NCI-H510A treated with DMSO at 0.1 percent for 48 hours (cell line): ENCODE measurements around the gene ARF1.

ENCODE experiments used
- DNase-seq: peaks from one replicate; lab custom pipeline; 2025; lab: John Stamatoyannopoulos, UW

Gene ARF1

DNA sequence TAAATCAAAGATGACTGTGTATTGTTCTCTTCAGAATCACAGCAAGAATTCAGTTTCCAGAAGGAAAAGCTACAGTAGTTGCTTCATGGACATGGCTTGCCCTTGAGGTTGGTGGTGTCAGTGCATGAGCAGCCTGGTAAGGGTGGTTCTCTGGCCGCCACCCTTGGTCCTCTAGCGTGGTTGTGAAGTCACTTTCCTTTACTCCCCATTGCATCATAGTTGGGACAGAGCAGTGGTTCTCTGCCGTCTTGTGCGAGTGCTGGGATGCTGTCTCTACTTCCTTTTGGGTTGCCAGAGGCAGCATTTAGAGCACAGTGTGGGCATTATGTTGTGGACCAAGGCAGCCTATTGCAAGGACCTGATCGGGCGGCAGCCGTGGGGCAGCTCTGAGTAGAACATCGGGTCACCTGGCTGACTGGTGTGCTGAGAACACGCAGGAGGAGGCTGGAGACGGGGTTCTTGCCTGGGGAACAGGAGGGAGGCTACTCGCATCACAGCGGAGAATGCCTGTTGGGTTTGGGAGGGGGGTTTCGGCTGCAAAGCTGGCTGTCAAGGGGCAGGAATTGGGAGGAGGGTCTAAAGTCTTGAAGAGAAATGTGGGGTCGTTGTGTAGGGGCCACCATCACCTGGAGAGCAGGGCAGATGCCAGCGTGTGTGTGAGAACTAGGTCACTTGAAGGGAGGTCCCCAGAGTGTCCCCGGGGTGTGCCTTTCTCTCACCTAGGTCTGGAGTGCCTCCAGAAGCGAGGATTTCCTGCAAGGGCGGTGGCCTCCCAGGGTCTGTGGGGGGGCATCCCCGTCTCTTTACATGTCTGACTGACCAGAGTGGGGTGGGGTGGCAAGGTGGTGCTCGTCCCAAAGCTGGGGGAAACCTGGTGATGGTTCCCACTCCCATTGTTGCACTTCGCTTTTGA lies 6.3 kb downstream of the ARF1 start:
- no peak for DNase-seq

DNA sequence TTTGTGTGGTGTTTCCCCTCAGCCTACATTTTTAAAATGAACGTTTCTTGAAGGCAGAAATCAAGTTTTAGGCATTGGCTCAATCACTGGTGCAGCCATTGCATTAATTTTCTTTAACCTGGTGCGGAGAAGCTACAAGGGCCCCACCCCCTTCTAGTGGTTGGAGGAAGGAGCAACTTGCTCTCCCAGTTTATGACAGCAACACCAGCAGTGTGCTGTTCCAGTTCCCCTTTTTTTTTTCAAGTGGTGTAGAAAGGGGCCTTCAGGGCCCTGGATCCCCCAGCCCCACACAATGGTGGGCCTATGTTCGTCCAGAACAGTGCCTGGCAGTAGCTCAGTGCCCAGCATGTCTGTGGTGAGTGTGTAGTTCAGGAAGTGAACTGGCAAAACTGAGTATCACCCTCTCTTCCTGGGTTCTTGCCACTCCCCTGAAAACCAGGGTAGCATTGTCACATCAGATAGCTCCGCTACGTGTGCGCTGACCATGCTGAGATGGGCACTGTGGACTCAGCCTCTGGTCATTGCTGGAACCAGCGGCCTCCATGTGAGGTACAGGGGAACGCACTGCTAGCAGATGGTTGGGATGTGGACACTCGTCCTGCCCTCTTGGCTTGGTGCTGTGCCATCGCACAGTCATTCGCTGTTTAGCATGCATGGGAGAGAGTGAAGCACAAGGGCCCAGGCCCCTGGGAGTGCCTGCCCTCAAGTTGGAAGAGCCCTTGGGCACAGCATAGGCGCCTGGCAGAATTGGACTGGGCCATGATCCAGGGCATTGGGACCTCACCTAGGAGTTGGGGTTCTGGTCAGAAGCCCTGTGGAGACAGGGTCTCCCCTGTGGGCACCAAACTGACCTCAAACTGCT lies 7.2 kb downstream of the ARF1 start:
- no peak for DNase-seq

DNA sequence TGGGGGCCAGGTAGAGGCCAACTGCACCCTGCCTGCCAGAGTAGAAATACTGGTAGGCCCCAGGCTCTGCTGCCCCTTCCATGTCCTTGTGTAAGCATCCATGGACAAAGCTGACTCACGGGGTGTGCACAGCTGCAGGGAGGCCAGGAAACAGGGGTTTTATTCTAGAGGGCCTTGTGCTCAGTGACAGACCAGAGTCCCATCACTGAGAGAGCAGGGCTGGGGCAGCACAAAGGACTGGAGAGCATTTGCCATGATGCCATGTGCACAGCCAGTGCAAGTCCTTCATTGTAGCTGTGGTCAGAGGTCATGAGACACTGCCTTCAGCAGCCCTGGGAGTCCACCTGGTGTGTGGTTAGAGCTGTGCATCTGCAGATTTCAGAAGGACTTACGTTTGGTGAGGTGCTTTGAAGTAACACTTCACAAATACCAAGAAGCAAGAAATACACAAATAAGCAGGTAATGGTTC lies 8.1 kb downstream of the ARF1 start:
- no peak for DNase-seq

DNA sequence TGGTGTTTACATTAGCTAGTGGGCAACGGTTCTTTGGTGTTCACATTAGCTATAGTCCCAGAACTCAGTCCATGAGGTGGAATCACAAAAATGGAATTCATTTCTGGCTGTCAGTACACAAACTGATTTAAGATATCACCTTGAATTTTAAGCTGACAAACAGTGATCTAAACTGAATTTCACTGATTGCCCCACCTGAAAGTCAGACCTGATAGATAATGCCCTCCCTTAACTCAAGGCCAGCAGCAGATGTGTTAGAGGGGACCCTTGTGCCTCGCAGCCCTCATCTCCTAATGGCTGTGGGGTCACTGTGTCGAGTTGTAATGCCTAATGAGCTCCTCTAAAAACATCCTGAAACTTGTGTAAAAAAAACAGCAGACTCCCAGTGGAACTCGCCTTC lies 8.6 kb downstream of the ARF1 start:
- no peak for DNase-seq

DNA sequence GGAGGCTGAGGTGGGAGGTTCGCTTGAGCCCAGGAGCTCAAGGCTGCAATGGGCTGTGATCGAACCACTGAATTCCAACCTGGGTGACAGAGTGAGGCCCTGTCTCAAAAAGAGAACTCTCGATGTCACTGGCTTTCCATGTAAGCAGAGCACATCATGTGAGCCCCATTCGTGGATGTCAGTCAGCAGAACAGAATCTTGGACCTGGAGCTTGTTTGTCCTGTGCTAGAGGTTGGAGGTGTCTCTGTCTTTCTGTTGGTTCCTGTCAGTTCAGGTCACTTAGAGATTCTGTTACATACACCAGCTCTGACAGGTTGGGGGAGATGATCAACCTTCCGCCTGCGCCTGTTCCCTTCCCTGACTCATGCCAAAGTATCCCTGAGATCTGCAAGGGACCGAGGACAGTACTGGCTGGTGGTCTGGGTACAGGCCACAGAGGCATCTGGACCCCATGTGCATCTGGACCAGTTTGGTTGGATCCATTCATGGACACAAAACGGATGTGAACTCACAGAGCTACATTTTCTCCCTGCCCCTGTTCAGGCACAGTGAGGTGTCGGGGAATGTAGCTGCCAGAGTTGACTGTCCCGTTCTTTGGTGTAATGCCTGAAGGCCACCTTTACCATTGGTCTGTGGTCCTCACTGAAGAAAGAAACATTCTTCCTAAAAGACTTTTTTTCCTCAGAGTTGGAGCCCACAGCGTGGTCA lies 10.0 kb downstream of the ARF1 start:
- DNase-seq: no peak

DNA sequence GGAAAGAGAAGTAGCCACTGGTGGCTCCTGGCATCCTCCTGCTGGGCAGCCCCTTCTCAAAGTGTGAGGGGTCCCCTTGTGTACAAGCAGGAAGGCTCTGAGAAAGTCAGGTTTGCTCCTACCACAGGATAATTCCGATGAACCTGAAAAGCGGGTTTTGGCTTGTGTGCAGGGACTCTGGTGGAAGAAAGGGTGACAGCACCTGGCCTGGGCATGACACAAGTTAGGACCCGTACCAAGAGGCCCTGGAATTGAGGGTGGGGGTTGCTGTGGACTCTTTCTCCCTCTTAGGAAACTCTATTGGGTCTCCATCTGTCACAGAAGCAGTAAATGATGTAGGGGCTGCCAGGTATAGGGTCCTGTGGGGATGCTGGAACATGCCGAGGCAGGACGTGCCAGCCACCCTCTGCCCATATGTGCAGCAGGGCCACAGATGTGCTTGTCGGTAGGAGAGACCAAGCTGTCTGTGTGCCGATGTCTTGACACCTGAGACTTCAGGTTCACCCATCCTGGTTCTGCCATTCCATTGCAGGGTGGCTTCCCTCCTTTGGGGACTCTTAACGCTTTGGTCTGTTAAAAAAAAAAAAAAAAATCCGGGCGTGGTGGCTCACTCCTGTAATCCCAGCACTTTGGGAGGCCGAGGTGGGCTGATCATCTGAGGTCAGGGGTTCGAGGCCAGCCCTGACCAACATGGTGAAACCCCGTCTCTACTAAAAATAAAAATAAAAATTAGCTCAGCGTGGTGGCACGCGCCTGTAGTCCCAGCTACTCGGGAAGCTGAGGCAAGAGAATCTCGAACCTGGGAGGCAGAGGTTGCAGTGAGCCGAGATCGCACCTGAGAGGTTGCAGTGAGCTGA lies 10.8 kb downstream of the ARF1 start:
- no peak for DNase-seq

DNA sequence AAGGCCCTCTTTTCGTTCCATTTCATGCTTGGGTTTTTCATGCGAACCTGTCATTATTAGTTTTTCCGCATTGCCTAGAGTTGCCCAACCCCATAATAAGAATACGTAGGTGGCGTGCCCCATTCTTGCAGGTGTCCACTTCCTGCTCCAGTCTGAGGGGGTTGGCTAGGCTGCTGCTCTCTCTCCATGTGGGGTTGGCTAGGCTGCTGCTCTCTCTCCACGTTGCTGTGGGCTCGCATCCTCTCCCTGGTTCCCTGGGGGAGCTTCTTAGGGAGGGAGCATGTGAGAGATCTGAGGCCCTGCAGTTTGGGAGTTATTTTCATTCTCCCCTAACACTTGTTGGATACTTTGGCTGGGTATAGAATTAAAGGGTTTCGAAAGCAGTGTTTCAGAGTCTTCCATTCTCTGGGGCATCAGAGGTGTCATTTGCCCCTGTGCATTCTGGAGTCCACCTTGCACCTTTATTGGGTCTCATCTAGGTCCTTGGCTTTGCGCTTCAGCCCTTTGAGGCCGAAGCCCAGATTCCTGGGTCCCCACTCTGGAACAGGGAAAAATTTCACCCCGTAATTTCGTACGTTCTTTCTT lies 12.0 kb downstream of the ARF1 start:
- no peak for DNase-seq

DNA sequence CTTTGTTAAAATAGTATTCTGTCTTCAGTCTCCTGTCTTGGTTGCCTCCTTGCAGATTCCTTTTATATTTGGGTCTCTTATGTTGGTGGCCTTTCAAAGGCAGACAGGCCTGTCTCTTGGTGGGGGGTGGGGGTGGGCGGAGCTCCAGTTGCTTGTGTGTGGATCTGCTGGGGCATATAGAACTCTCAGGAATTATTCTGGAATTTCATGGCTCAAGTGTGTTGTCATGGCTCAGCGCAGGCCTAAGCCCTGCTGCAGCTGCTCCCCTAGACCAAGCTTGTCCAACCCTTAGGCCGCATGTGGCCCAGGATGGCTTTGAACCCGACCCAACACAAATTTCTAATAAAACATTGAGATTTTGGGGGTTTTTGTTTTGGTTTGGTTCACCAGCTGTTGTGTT lies 12.7 kb downstream of the ARF1 start:
- no peak for DNase-seq

DNA sequence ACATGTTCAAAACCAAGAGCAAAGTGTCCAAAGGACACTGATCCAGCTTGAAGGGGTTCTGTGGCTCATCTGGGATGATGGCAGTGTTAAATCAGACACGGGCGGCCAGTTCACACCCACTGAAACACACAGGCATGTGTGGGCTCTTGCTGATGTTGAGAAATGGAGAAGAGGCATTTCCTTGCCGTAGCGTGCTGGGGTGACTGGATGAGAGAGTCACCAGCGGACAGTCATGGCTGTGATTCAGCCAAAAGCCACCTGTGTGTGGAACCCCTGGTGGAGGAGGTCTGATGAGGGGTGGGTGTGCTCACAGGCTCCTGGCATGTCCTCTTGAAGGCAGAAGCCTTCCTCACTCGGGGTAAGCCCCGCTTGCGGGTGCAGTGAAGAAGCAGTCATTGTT lies 13.4 kb downstream of the ARF1 start:
- no peak for DNase-seq

DNA sequence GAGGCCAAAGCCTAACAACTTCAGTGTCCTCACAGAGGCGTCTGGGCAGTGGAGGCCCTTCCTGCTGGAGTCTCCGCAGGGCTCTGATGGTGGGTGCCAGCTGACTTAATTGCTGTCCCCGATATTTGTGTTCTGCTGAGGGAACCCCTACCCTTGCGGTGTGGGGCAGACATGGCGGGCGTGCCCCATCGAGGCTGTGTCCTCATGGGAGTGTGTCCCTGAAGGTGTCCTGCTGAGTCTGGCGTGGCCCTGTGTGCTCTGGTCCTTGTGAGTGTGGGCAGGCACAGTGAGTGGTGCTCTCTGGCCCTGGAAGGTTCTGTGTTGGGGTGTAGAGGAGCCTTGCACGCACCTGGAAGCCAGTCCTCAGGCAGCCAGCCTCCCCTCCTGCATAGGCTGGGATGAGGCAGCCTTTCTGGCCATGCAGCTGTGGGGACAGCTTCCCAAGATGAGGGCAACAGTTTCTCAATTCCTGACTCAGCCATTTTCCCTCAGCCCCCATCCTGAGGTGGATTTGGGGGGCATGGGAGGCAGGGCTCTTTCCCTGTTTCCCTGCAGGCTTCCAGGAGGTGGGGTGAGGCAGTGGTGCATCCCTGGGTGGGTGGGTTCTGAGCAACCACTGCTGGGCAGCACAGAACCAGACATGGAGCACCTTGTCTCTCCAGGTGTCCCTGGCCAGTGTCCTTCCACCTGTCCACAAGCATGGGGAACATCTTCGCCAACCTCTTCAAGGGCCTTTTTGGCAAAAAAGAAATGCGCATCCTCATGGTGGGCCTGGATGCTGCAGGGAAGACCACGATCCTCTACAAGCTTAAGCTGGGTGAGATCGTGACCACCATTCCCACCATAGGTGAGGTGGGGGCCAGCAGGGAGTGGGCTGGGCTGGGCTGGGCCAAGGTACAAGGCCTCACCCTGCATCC lies 14.2 kb downstream of the ARF1 start:
- DNase-seq: no peak

DNA sequence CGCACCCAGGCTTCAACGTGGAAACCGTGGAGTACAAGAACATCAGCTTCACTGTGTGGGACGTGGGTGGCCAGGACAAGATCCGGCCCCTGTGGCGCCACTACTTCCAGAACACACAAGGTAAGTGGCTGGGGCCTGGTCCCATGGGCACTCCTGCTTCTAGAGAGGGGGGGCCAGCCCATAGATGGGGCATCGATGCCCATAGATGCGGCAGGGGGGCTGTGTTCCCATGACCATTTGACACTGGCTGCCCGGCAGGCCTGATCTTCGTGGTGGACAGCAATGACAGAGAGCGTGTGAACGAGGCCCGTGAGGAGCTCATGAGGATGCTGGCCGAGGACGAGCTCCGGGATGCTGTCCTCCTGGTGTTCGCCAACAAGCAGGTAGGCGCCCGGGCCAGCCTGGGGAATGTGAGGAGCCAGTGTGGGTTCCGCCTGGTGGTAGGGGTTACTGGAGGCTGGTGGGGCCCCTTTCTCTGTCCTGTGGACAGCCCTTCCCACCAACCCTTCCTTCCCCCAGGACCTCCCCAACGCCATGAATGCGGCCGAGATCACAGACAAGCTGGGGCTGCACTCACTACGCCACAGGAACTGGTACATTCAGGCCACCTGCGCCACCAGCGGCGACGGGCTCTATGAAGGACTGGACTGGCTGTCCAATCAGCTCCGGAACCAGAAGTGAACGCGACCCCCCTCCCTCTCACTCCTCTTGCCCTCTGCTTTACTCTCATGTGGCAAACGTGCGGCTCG lies 15.0 kb downstream of the ARF1 start:
- no peak for DNase-seq

DNA sequence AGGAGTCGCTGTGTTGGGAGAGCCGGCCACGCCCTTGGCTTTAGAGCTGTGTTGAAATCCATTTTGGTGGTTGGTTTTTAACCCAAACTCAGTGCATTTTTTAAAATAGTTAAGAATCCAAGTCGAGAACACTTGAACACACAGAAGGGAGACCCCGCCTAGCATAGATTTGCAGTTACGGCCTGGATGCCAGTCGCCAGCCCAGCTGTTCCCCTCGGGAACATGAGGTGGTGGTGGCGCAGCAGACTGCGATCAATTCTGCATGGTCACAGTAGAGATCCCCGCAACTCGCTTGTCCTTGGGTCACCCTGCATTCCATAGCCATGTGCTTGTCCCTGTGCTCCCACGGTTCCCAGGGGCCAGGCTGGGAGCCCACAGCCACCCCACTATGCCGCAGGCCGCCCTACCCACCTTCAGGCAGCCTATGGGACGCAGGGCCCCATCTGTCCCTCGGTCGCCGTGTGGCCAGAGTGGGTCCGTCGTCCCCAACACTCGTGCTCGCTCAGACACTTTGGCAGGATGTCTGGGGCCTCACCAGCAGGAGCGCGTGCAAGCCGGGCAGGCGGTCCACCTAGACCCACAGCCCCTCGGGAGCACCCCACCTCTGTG lies 15.9 kb downstream of the ARF1 start:
- DNase-seq: no peak

DNA sequence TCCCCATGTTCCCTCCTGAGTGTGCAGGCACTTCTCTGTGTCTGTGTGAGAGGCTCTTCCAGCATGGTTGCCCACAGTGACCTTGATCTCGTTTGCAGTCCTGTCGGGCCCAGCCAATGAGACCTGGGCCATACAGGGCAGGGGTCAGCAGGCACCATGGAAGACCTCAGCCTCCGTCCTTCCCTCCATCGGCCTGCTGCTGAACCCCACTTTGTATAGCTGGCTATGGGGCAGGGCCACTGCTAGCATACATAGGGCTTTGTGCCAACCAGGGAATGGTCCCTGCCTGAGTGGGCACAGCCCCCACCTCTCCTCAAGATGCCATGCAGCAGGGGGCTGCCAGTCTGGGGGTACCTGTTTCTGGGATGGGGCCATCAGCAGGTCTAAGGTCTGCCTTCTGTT lies 16.8 kb downstream of the ARF1 start:
- no peak for DNase-seq

DNA sequence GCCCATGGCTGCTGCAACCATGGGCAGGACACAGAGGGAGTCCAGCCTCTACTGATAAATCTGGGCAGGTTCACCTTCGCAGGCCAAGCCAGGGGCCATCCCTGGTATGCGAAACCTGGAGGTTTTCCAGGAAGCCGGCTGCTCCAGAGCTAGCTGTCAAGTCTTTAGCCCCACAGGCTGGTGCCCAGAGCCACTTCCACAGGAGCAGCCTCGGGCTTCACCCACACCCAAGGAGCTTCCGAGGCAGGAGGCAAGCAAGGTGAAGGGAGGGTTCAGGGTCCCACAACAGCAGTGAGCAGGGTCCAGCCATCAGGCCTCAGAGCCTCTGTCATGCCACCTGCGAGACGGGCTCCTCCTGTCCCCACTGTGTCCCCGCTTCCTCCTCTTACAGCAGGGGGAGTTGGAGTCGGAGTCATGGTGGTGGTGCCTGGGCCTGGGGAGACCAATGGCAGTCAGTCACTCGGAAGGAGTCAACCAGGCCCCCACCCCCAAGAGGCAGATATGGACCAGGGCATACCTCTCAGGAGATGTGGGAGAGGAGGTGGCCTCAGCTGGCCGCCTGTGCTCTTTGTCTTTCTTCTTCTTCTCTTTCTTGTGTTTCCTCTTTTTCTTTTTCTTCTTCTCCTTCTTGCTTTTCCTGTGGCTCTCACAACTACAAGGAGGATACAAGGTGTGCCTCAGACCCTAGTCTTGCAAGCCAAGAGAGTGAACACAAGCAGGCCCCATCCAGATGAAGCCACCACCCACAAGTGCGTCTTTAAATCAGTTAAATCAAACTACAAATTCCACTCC lies 18.5 kb downstream of the ARF1 start:
- no peak for DNase-seq

DNA sequence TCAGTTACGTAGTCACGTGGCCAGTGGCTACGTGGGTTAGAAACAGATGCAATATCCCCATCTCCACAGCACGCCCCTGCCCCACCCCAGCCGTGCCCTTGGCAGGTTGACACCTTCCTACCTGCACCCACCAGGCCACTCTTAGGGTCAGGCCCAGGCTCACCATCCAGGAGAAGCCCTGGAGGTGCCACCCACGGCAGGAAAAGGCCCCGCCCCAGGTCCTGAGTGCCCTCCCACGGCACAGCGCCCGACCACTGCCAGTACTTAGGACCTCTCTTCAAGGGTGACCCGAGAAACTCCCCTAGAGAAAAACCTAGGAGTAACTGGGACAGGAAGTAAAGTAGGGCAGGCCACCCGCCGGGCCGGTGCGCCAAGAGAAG lies 19.1 kb downstream of the ARF1 start:
- DNase-seq: no peak

DNA sequence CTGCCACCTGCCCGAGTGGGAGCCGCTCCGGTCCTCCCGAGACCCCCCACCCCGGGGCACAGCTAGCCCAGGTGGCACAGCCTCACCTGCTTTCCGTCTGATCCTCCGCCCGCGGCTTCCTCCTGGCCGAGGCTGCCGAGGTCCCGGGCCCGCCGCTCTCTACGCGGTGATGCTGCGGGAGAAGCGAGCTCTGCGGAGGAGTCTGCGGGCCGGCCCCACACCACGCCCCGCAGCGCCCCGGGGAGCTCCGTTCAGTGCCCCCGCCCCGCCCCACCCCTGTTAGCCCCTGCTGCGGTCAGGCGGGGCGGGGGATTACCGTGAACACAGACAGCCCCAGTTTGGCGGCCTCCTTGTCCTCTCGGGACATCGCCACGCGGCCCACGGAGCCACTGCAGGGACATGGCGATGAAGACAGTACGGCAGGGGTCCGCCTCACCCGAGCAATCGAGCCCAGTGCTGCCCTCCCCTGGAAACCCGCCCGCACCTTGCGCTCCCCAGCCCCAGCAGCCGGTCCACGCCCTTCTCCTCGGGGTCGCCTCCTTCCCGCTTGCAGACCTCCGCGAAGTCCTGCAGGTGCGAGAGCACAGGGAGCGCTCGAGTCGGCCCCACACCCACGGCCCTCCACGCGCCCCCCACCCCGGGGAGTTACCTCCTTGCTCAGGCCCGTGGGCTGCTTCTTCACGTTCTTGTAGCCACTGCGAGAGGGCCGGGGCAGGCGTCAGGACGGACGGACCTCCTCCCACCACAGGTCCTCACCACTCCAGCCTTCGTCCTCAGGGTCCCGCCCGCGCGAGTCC lies 19.7 kb downstream of the ARF1 start:
- DNase-seq: no peak
